G401 (cell line): ENCODE data around the gene THRB. TPM values are rescaled to one million over a fixed set of nuclear protein-coding genes. Genes with fewer than 3 reads are reported as not detected.

ENCODE experiments used
- DNase-seq: peaks from one replicate; pipeline ENCODE4 v3.0.0-alpha.2; 2015; ENCODE audit warnings: low spot score
- in situ Hi-C: cut with HindIII; loops from 2 replicates; pipeline ENCODE4 v1.10.0; 2016; ENCODE audit warnings: low sequenced_read_pairs, mixed read lengths
- total RNA-seq: library from RNA; depleted of rRNA; stranded (reverse); fragments of >200 nt; shearing (Covaris generic); gene quantifications from 2 replicates; pipeline ENCODE4 v1.2.3, GENCODE V29; 2014

The THRB gene
- total RNA-seq, 1 experiment from 2014 or later = not detected

GRCh38 chr3:24514119-24514518 lies 19.5 kb upstream of the THRB start:
- in situ Hi-C loops = no loop called here
- DNase-seq = no peak

DNA sequence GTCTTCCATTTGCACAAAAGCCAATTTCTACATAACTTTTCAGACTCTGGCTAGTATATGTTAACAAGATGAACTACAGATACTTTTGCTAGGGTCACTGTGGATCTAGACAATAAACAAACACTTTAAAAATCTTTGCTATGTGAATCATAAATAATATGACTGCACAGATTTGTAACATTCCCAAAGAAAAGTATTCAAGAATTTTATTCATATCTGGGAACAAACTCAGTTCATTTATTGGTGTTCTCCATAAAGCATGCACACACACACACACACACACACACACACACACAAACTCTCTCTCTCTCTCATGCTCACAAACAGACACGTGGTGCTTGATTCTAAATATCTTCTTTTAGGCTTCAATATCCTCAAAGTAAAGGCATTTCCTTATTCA lies 18.8 kb upstream of the THRB start:
- no peak for DNase-seq
- in situ Hi-C loops = no loop called here

- in situ Hi-C loops = no loop called here
- no peak for DNase-seq
Measured at GRCh38 chr3:24512564-24513197, 18.0 kb upstream of the THRB start.

GRCh38 chr3:24510030-24510648 lies 15.5 kb upstream of the THRB start:
- no peak for DNase-seq
- in situ Hi-C loops = no loop called here

DNA sequence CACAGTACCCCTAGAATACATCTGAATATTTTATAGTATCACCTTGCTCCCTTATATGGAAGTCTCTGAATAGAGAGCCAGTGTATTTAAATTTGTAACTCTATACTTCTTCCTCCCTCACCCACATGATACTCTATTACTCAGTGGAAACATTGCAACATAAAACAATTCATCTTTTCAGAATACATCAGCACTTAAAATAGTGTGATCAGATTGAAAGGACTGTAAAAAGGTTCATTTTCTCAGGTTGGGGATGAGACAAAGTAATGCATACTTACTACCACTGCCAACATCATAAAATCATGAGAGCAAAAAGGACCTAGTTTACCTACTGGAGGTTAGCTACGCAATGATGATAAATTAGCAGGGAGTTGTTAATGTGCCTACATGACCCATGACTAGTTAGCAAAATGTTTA lies 13.8 kb upstream of the THRB start:
- in situ Hi-C loops = no loop called here
- DNase-seq = no peak

- no peak for DNase-seq
- in situ Hi-C loops = no loop called here
Measured at GRCh38 chr3:24507776-24508422, 13.2 kb upstream of the THRB start.

DNA sequence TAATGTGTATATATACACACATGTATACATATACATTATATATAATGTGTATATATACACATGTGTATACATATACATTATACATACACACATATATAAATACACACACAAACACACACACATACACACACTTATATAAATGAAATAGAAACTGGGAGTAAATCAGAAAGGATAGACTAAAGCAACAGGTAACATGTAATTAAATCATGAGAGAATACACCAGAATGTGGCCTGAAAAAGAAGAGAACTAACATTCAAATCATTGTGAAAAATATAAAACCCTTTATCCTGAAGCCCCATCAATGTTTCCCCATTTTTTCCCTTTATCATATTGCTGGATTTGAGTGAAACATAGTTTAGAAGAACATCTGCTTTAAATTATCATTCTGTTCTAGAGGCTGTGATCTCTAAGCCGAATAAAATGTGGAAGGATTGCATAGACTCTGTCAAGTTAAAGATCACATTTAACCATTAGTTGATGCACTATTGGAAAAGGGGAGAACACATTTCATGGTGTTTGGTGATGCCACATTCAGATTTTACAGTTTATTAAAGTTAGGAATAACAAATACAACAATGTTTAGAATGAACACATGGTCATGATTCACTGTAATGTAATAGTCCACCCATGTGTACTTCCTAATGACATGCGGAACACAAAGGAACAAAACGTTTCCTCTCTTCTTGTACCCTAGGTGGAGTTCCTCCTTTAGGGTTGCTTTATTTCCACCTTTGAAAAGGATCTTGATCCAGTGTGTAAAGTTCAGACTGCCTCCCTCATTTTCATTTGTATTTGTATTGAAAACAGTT lies 12.5 kb upstream of the THRB start:
- in situ Hi-C loops = no loop called here
- no peak for DNase-seq

- in situ Hi-C loops = no loop called here
- no peak for DNase-seq
Measured at GRCh38 chr3:24505691-24506550, 11.3 kb upstream of the THRB start.

DNA sequence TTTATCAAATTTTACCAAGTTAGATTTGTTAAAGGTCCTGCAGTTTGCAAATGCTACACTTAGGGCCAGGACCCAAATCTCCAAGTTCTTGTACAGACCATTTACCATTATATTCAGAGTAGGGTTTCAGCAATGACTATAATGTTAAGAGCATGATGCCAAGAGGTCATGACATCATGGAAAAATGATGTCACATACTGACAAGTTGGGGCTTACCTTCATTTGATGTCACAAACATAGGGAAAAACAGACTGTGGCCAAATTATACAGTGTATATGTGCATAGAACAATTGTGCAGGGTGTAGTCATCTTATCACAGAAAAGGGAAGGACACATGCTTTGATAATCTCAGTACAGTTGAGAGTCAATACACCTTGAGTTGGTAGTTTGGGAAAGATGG lies 10.1 kb upstream of the THRB start:
- no peak for DNase-seq
- in situ Hi-C loops = no loop called here

GRCh38 chr3:24503616-24504113 lies 9.0 kb upstream of the THRB start:
- in situ Hi-C loops = no loop called here
- no peak for DNase-seq

DNA sequence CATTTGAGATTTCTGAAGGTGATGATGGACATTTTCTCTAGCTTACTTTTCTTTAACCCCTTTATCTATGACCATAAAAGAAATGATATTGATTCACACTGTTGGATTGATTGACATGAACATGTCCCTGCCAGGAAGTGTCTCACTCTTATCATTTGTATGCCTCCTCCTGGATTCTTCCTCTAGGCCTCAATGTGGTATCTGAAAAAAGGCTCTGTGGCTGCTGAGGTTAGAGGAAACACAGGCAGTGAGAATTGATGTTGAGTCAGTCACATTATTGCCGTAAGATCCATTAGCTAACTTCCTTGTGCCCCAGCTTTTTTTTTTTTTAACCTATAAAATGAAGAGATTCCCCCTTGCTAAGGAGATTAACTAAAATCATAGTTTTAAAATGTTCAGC lies 8.0 kb upstream of the THRB start:
- no peak for DNase-seq
- in situ Hi-C loops = no loop called here

- in situ Hi-C loops = no loop called here
- DNase-seq = no peak
Measured at GRCh38 chr3:24500806-24501205, 6.2 kb upstream of the THRB start.

GRCh38 chr3:24499991-24500390 lies 5.3 kb upstream of the THRB start:
- in situ Hi-C loops = no loop called here
- DNase-seq = no peak

GRCh38 chr3:24498796-24499195 lies 4.1 kb upstream of the THRB start:
- DNase-seq = no peak
- in situ Hi-C loops = no loop called here

- no peak for DNase-seq
- in situ Hi-C loops = no loop called here
Measured at GRCh38 chr3:24498391-24498790, 3.7 kb upstream of the THRB start.

DNA sequence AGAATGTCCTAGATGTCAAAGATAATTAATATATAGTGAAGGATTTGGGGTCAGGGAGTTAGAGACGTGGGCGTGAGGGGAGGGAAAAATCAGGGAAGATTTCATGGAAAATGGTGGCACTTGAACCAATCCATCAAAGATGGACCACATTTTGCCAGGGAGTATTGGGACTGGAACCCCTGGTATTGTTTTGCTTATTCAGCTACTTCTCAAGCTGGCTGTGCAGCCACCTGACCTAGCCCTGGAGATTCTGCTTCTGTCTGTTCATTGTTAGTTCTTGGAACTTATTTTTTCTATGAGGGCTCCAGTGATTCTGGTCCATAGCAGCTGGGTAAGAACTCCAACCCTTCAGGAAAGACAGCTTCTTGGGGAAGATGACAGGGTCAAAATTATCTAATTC lies 3.3 kb upstream of the THRB start:
- in situ Hi-C loops = no loop called here
- DNase-seq = no peak

DNA sequence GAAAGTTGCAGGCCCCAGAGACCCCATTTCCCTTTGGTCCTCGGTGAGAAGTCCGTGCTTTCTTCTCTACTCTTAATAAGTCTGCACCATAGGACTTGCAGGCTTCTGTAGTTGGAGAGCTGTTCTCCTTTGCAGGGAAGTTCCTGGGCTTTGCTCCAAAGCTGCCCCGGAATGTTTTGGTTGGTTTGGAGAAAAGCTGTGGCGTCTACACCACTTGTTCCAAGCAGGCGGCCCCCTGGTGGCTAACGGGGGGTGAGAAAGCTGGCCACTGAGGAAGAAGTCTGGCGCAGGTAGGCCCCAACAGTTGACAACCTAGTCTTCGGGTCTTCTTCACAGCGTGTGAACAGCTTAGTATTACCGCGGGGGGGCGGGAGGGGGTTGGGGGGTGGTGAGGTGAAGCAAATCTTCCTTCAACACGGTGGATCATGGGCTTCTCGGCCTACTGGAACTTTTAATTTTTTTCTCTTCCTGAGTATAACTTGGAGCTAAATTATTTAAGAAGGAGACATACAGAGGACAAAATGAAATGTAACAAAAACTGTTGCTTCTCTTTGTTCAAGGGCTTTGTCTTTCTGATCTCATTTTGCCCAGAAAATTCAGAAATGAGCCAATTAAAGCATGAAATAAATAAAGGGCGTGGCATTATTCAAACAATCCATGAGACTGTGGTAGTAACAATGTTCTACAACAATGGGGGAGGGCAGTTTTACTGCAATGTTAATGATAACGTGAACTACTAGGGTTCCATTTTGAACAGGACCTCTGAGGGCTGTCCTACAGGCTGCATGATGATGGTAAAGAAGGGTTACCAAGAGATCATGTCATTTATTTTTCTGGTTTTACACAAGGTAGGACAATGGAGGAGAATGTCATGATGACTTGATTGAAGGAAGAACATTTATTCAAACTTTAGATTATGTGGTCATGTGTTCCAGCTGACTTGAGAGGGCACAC lies 2.2 kb upstream of the THRB start:
- in situ Hi-C loops = no loop called here
- no peak for DNase-seq
